ENCODE measurements around the gene NAA10. TPM values are rescaled to one million over a fixed set of nuclear protein-coding genes. Genes with fewer than 3 reads are reported as not detected.

NAA10 gene
- total RNA-seq, 1 donor from 2014 or later: 127 TPM

DNA sequence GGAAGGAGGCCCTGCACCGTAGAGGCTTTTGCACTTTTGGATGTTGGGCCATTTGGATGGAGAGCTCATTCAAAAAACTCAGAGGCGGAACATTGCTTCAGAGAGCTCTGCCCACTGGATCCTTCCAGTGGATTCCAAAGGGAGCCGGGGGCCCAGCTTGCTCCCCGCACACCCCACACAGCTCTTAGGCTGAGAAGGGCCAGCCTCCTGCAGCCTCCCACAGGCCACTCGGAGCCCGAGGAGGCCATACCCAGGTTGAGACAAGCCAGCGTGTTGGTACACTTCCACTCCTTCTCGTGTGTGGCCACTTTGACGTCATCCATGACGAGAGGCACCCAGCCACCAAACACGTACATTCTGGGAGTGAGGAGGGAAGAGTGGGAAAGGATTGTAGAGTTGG lies 26.5 kb upstream of the NAA10 start:
- H3K27me3 Mint-ChIP-seq (ENCODE audit: low read depth): no peaks in the 10 kb centered on the region
- H3K9me3 Mint-ChIP-seq: no peaks in the 10 kb centered on the region
- no peak overlapping the region for H3K4me3 Mint-ChIP-seq (ENCODE audit: low read depth)
- intact Hi-C loops (cut with micrococcal nuclease): no loop called here
- H3K27ac Mint-ChIP-seq: no peak overlapping the region
- peaks cover 4% of the 10 kb centered on the region for H3K4me1 Mint-ChIP-seq (ENCODE audit: low read depth)
- DNase-seq (ENCODE audit: low spot score): no peak
- H3K36me3 Mint-ChIP-seq (ENCODE audit: low read depth): peaks cover 44% of the 10 kb centered on the region

- H3K4me1 Mint-ChIP-seq (ENCODE audit: low read depth): no peaks in the 10 kb centered on the region
- intact Hi-C loops (cut with micrococcal nuclease): no loop called here
- DNase-seq (ENCODE audit: low spot score): no peak
- no peak overlapping the region for H3K27ac Mint-ChIP-seq
- H3K36me3 Mint-ChIP-seq (ENCODE audit: low read depth): peaks cover 47% of the 10 kb centered on the region
- H3K9me3 Mint-ChIP-seq: no peaks in the 10 kb centered on the region
- no peaks in the 10 kb centered on the region for H3K27me3 Mint-ChIP-seq (ENCODE audit: low read depth)
- H3K4me3 Mint-ChIP-seq (ENCODE audit: low read depth): no peak overlapping the region
These were observed 25.9 kb upstream of the NAA10 start for GRCh38 chrX:153960786-153961185.

- no peaks in the 10 kb centered on the region for H3K9me3 Mint-ChIP-seq
- H3K36me3 Mint-ChIP-seq (ENCODE audit: low read depth): peaks cover 47% of the 10 kb centered on the region
- H3K4me1 Mint-ChIP-seq (ENCODE audit: low read depth): no peaks in the 10 kb centered on the region
- no peak overlapping the region for H3K4me3 Mint-ChIP-seq (ENCODE audit: low read depth)
- H3K27ac Mint-ChIP-seq: no peak overlapping the region
- intact Hi-C loops (cut with micrococcal nuclease): no loop called here
- no peaks in the 10 kb centered on the region for H3K27me3 Mint-ChIP-seq (ENCODE audit: low read depth)
- no peak for DNase-seq (ENCODE audit: low spot score)
These were observed 25.2 kb upstream of the NAA10 start for GRCh38 chrX:153960077-153960476.

- intact Hi-C loops (cut with micrococcal nuclease): no loop called here
- Mint-ChIP-seq H3K4me1 (ENCODE audit: low read depth) (no peaks in the 10 kb centered on the region), H3K27ac (no peak overlapping the region), H3K9me3 (no peaks in the 10 kb centered on the region), H3K36me3 (ENCODE audit: low read depth) (peaks cover 43% of the 10 kb centered on the region), H3K4me3 (ENCODE audit: low read depth) (no peak overlapping the region), H3K27me3 (ENCODE audit: low read depth) (no peaks in the 10 kb centered on the region)
- no peak for DNase-seq (ENCODE audit: low spot score)
These were observed 24.8 kb upstream of the NAA10 start for GRCh38 chrX:153959649-153960048.

DNA sequence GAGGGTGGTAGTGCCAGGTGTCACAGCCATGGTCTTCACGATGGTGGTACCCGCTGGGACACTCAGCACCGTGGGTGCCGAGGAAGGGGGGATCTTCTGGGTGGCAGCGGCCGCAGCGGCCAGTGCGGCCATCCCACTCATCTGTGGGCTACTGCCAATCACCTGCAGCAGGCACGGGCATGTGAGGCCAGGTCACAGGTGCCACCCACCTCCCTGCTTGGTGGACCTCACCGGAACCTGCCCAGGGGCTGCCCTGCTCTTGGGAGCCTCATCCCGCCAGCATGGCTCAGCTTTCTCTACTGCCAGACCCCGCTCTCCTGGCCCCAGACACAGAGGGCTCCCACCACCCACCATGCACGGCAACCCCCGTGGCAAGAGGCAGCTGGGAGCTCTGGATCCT lies 23.8 kb upstream of the NAA10 start:
- no peak for DNase-seq (ENCODE audit: low spot score)
- H3K9me3 Mint-ChIP-seq: no peaks in the 10 kb centered on the region
- H3K27ac Mint-ChIP-seq: no peak overlapping the region
- no peak overlapping the region for H3K4me3 Mint-ChIP-seq (ENCODE audit: low read depth)
- peaks cover 46% of the 10 kb centered on the region for H3K36me3 Mint-ChIP-seq (ENCODE audit: low read depth)
- H3K27me3 Mint-ChIP-seq (ENCODE audit: low read depth): no peaks in the 10 kb centered on the region
- intact Hi-C loops (cut with micrococcal nuclease): no loop called here
- peaks cover 2% of the 10 kb centered on the region for H3K4me1 Mint-ChIP-seq (ENCODE audit: low read depth)

DNA sequence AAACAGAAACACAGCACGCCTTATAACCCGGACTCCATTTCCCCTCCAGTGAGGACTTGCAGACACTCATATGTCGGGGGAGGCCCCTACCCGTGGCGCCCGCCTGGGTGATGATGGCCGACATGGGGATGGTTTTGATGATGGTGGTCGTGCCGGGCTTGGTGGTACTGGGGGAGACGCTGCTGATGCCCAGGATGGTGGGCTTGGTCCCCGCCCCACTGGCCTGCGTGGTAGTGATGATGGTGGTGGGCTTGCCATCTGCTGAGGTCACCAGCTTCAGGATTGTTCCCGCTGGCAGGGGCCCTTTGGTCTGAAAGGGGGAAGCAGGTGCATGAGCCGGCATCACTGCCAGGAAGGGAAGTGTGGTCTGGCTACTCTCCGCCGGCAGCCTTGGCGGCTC lies 22.4 kb upstream of the NAA10 start:
- H3K27ac Mint-ChIP-seq: no peak overlapping the region
- H3K36me3 Mint-ChIP-seq (ENCODE audit: low read depth): peaks cover 45% of the 10 kb centered on the region
- H3K4me3 Mint-ChIP-seq (ENCODE audit: low read depth): no peak overlapping the region
- no peak for DNase-seq (ENCODE audit: low spot score)
- peaks cover 2% of the 10 kb centered on the region for H3K4me1 Mint-ChIP-seq (ENCODE audit: low read depth)
- no peaks in the 10 kb centered on the region for H3K9me3 Mint-ChIP-seq
- H3K27me3 Mint-ChIP-seq (ENCODE audit: low read depth): no peaks in the 10 kb centered on the region
- intact Hi-C loops (cut with micrococcal nuclease): no loop called here

DNA sequence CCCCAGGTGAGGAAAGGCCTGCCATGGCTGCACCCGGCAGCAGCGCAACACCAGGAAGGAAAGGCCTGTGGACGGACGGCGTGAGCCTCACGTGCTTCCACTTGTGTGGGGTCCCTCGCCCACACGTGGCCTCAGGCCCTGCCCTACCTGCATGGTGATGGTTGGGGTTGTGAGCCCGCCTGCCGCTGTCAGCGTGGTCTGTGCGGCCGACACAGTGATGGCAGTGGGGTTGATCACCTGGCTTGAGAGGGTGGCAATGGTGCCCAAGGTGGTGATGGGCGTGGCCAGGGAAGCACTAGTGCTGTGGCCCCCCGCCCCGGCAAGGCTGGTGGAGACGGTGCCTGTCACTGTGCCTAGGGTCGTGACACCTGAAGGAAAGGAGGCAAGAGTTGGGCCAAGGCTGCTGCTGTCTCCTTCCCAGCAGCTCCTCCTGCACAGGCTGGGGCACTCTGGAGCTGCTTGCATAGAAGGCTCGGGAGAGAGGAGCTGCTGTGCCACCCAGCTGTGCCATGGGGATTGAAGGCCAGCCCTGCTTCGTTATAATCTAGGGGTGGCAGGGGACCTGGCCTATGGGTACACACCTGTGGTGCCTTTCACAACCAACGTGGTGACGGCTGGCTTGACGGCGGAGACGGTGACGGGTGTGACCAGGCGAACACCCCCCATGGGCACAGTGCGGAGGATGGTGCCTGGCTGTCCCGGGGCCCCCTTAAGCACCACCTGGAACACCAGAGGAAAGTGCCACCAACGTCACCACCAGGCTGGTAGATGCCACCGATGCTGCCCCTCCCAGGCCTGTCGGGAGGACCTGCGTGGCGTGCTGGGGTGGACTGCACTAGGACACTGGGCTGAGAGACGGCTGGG lies 21.4 kb upstream of the NAA10 start:
- peaks cover 2% of the 10 kb centered on the region for H3K4me1 Mint-ChIP-seq (ENCODE audit: low read depth)
- H3K36me3 Mint-ChIP-seq (ENCODE audit: low read depth): peaks cover 44% of the 10 kb centered on the region
- no peaks in the 10 kb centered on the region for H3K27me3 Mint-ChIP-seq (ENCODE audit: low read depth)
- no peaks in the 10 kb centered on the region for H3K9me3 Mint-ChIP-seq
- intact Hi-C loops (cut with micrococcal nuclease): no loop called here
- H3K4me3 Mint-ChIP-seq (ENCODE audit: low read depth): no peak overlapping the region
- H3K27ac Mint-ChIP-seq: no peak overlapping the region
- no peak for DNase-seq (ENCODE audit: low spot score)

DNA sequence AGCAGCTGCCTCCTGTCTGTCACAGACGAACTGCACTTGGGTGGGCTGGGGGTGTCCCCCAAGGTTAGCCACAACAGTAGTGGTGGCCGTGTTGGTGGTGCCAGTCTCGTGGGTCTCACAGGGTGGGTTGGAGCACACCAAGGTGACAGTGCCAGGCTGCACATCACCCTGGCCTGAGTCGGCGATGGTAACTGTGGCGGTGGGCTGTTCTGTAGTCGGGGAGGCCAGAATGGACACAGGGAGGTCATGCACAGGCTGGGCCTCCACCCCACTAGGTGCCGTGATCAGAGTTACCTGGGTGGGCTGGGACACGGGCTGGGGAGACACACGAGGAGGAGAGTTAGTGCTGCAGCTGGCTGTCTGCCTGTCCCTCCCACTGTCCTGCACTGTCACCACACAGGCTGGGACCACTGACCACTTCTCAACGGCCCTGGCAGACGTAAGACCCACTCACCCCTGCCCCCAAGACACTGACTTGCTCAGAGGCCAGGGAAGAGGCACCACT lies 20.4 kb upstream of the NAA10 start:
- H3K36me3 Mint-ChIP-seq (ENCODE audit: low read depth): peaks cover 46% of the 10 kb centered on the region
- peaks cover 3% of the 10 kb centered on the region for H3K4me1 Mint-ChIP-seq (ENCODE audit: low read depth)
- no peaks in the 10 kb centered on the region for H3K9me3 Mint-ChIP-seq
- H3K27me3 Mint-ChIP-seq (ENCODE audit: low read depth): no peaks in the 10 kb centered on the region
- no peak overlapping the region for H3K4me3 Mint-ChIP-seq (ENCODE audit: low read depth)
- DNase-seq (ENCODE audit: low spot score): no peak
- H3K27ac Mint-ChIP-seq: no peak overlapping the region
- intact Hi-C loops (cut with micrococcal nuclease): no loop called here

- H3K36me3 Mint-ChIP-seq (ENCODE audit: low read depth): peaks cover 45% of the 10 kb centered on the region
- no peaks in the 10 kb centered on the region for H3K27me3 Mint-ChIP-seq (ENCODE audit: low read depth)
- DNase-seq (ENCODE audit: low spot score): no peak
- intact Hi-C loops (cut with micrococcal nuclease): no loop called here
- H3K27ac Mint-ChIP-seq: no peak overlapping the region
- H3K4me1 Mint-ChIP-seq (ENCODE audit: low read depth): peaks cover 4% of the 10 kb centered on the region
- no peak overlapping the region for H3K4me3 Mint-ChIP-seq (ENCODE audit: low read depth)
- no peaks in the 10 kb centered on the region for H3K9me3 Mint-ChIP-seq
These were observed 19.9 kb upstream of the NAA10 start for GRCh38 chrX:153954558-153955227.

GRCh38 chrX:153953892-153954557 lies 19.2 kb upstream of the NAA10 start:
- peaks cover 49% of the 10 kb centered on the region for H3K36me3 Mint-ChIP-seq (ENCODE audit: low read depth)
- no peaks in the 10 kb centered on the region for H3K27me3 Mint-ChIP-seq (ENCODE audit: low read depth)
- H3K4me1 Mint-ChIP-seq (ENCODE audit: low read depth): peaks cover 7% of the 10 kb centered on the region
- H3K9me3 Mint-ChIP-seq: no peaks in the 10 kb centered on the region
- H3K27ac Mint-ChIP-seq: no peak overlapping the region
- no peak for DNase-seq (ENCODE audit: low spot score)
- no peak overlapping the region for H3K4me3 Mint-ChIP-seq (ENCODE audit: low read depth)
- intact Hi-C loops (cut with micrococcal nuclease): no loop called here

DNA sequence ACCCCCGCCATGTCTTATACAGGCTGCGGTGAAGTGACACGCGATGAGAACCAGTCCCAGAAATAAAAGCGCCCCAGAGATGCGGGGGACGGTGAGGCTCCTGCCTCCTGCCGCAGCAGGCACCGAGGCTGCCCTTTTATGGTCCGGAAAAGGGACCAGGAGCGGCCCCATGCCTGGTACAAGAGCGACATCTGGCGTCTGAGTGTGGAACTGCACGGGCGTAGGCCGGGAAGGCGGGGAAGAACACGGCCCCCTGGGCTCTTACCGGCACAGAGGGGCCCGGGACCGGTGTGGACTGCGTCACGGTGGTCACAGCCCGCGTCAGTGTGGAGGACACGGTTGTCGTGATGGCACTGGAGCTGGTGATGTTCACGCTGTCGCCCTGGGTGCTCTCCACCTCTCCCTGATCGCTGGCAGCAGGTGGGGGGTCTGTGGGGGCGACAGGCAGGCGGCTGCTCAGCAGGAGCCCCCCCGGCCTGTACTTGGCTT lies 18.5 kb upstream of the NAA10 start:
- Mint-ChIP-seq H3K4me1 (ENCODE audit: low read depth) (peaks cover 7% of the 10 kb centered on the region), H3K27me3 (ENCODE audit: low read depth) (no peaks in the 10 kb centered on the region), H3K4me3 (ENCODE audit: low read depth) (no peak overlapping the region), H3K9me3 (no peaks in the 10 kb centered on the region), H3K36me3 (ENCODE audit: low read depth) (peaks cover 49% of the 10 kb centered on the region), H3K27ac (peak overlapping the region; percentile 38)
- peak; percentile 68 for DNase-seq (ENCODE audit: low spot score)
- intact Hi-C loops (cut with micrococcal nuclease): no loop called here

DNA sequence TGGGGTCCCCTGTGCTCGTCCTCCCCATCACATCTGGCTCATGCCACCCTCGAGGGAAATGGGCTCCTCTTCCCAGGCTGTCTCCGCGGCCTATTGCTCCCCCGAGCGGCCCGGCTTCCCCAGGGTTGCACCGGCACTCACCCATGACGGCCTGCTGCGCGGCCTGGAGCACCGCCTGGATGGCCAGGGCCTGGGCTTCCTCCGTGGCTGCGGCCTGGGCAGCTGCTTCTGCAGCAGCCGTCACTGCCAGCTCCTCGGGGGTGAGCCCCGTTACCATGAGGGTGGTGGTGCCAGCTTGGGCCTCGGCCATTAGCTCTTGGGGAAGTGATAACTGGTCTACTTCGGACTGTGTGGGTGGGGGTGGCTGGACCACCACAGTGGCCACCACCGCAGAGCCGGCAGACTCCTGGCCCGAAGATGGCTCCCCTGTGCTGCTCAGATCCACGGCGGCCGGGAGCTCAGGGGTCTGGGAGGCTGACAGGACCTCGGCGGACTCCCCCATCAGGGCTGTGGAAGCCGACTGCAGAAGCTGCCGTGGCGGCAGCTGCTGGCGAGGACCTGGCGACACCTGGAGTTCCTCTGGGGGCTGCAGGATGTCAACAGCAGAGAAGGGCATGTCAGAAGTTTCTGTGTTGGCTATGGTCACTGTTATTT lies 17.7 kb upstream of the NAA10 start:
- Mint-ChIP-seq H3K27me3 (ENCODE audit: low read depth) (no peaks in the 10 kb centered on the region), H3K9me3 (no peaks in the 10 kb centered on the region), H3K27ac (peak overlapping the region; percentile 38), H3K4me1 (ENCODE audit: low read depth) (peaks cover 12% of the 10 kb centered on the region), H3K36me3 (ENCODE audit: low read depth) (peaks cover 52% of the 10 kb centered on the region), H3K4me3 (ENCODE audit: low read depth) (no peak overlapping the region)
- no peak for DNase-seq (ENCODE audit: low spot score)
- intact Hi-C loops (cut with micrococcal nuclease): no loop called here
